Measurements from ENCODE around the gene OLA1.

OLA1 gene

DNA sequence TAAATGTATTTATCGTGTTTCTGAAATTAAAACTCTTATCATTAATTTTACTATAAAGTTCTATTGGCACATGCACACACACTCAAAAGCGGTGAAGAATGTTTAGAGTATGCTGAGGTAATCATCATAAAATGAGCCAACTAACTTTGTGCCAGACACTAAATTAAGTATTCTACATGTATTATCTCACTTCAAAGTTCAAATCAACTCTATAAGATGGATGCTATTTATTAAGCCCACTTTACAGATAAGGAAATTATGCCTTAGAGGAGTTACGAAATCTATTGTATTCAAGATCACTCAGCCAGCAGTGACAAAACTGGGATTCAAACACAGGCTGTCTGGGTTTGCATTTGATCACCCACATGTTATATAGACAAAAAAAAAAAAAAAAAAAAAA lies 24.9 kb downstream of the OLA1 start:
- no peaks in the 10 kb centered on the region for H3K27me3 ChIP-seq (ENCODE audit: insufficient read depth, low read depth, severe bottlenecking)
- no peak overlapping the region for H3K27ac ChIP-seq
- no peak for DNase-seq
- H3K36me3 ChIP-seq: peaks cover 60% of the 10 kb centered on the region
- H3K4me3 ChIP-seq (ENCODE audit: low read depth, low read length): no peak overlapping the region
- TF ChIP-seq, protein P1, sequence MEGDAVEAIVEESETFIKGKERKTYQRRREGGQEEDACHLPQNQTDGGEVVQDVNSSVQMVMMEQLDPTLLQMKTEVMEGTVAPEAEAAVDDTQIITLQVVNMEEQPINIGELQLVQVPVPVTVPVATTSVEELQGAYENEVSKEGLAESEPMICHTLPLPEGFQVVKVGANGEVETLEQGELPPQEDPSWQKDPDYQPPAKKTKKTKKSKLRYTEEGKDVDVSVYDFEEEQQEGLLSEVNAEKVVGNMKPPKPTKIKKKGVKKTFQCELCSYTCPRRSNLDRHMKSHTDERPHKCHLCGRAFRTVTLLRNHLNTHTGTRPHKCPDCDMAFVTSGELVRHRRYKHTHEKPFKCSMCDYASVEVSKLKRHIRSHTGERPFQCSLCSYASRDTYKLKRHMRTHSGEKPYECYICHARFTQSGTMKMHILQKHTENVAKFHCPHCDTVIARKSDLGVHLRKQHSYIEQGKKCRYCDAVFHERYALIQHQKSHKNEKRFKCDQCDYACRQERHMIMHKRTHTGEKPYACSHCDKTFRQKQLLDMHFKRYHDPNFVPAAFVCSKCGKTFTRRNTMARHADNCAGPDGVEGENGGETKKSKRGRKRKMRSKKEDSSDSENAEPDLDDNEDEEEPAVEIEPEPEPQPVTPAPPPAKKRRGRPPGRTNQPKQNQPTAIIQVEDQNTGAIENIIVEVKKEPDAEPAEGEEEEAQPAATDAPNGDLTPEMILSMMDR (IDR thresholded peaks at IDR 0.05; ENCODE audit: low read depth, low read length): no peak
- no peaks in the 10 kb centered on the region for H3K9me3 ChIP-seq (ENCODE audit: severe bottlenecking)

DNA sequence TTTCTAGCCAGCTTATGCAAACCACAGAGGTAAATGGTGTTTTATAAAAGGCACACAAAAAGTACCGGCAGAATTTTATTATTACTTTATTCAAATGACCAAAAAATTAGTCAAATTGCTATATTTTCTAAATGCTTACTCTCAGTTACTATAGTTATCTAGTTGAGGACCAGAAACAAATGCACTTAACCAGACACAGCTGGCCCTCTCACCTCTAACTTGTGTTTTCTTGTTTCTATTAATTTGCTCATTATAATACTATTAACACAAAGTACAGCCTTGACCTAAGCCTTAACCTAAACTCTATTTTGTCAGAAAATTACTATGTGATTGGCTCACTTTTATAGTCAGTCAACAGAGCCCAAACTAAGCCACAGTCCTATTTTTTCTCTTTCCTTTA lies 26.2 kb downstream of the OLA1 start:
- Histone ChIP-seq H3K4me3 (ENCODE audit: low read depth, low read length) (no peak overlapping the region), H3K36me3 (peaks cover 51% of the 10 kb centered on the region), H3K9me3 (ENCODE audit: severe bottlenecking) (no peaks in the 10 kb centered on the region), H3K27ac (no peak overlapping the region), H3K27me3 (ENCODE audit: insufficient read depth, low read depth, severe bottlenecking) (no peaks in the 10 kb centered on the region)
- TF ChIP-seq, protein P1 (IDR thresholded peaks at IDR 0.05; ENCODE audit: low read depth, low read length): no peak
- DNase-seq: no peak

DNA sequence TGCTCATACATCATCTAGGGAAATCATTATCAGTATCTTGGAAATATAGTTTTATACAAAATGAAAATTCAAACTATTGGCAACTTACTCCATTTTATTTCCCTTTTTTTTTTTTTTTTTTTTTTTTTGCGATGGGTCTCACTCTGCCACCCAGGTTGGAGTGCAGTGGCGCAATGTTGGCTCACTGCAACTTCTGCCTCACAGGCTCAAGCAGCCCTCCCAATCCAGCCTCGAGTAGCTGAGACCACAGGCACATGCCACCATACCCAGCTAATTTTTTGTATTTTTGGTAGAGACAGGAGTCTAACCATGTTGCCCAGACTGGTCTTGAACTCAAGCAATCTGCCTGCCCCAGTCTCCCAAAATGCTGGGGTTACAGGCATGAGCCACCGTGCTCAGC lies 29.0 kb downstream of the OLA1 start:
- H3K9me3 ChIP-seq (ENCODE audit: severe bottlenecking): no peaks in the 10 kb centered on the region

DNA sequence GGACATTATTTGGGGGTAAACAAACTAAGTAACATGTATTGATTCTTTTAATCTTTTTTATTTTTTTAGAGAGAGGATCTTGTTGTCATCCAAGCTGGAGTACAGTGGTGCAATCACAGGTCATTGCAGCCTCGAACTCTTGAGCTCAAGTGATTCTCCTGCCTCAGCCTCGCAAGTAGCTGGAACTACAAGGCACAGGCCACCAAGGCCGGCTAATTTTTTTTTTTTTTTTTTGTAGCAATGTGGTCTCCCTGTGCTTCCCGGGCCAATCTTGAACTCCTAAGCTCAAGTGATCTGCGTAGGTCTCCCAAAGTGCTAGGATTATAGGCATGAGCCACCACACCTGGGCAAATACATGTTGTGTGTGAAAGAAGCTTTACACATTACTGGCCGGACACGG lies 29.6 kb downstream of the OLA1 start:
- H3K9me3 ChIP-seq (ENCODE audit: severe bottlenecking): no peaks in the 10 kb centered on the region
- H3K27me3 ChIP-seq (ENCODE audit: insufficient read depth, low read depth, severe bottlenecking): no peaks in the 10 kb centered on the region
- H3K36me3 ChIP-seq: peaks cover 30% of the 10 kb centered on the region
- DNase-seq: peak; percentile 40
- H3K4me3 ChIP-seq (ENCODE audit: low read depth, low read length): no peak overlapping the region
- H3K27ac ChIP-seq: no peak overlapping the region
- TF ChIP-seq, protein P1 (IDR thresholded peaks at IDR 0.05; ENCODE audit: low read depth, low read length): no peak

More for the DNA sequence above, 29.0 kb downstream of the OLA1 start:
- H3K36me3 ChIP-seq: peaks cover 35% of the 10 kb centered on the region
- H3K27me3 ChIP-seq (ENCODE audit: insufficient read depth, low read depth, severe bottlenecking): no peaks in the 10 kb centered on the region
- H3K27ac ChIP-seq: no peak overlapping the region
- H3K4me3 ChIP-seq (ENCODE audit: low read depth, low read length): no peak overlapping the region
- DNase-seq: no peak
- TF ChIP-seq, protein P1 (IDR thresholded peaks at IDR 0.05; ENCODE audit: low read depth, low read length): no peak

DNA sequence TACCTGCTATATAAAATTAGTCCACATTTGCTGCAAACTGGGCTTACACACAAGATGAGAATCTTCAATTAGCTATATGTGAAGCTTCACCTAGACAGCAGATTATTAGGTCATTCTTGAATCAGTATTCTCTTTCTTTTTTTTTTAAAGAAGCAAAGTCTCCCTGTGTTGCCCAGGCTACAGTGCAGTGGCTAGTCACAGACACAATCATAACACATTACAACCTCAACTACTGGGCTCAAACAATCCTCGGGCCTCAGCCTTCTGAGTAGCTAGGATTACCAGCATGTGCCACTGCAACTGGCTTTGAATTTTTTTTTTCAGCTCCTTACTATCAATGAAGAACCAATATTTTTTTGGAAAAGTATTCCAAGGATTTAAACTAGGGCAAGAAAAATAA lies 30.5 kb downstream of the OLA1 start:
- H3K27me3 ChIP-seq (ENCODE audit: insufficient read depth, low read depth, severe bottlenecking): no peaks in the 10 kb centered on the region
- TF ChIP-seq, protein P1 (IDR thresholded peaks at IDR 0.05; ENCODE audit: low read depth, low read length): no peak
- H3K9me3 ChIP-seq (ENCODE audit: severe bottlenecking): no peaks in the 10 kb centered on the region
- peak overlapping the region; percentile 49 for H3K27ac ChIP-seq
- DNase-seq: peak; percentile 27
- H3K36me3 ChIP-seq: peaks cover 25% of the 10 kb centered on the region
- H3K4me3 ChIP-seq (ENCODE audit: low read depth, low read length): no peak overlapping the region

DNA sequence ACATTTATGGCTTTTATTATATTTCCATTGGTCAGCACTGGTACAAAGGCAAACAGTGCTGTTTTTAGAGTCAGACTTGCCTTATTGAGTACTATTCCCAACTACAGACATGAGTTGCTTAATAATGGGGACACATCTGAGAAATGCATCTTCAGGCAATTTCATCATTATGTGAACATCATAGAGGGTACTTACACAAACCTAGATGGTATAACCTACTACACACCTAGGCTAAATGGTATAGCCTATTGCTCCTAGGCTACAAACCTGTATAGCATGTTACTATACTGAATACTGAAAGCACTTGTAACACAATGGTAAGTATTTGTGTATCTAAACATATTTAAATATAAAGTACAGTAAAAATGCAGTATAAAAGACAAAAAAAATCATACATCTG lies 36.4 kb downstream of the OLA1 start:
- Histone ChIP-seq H3K4me3 (ENCODE audit: low read depth, low read length) (no peak overlapping the region), H3K27ac (no peak overlapping the region), H3K9me3 (ENCODE audit: severe bottlenecking) (no peaks in the 10 kb centered on the region), H3K36me3 (peaks cover 5% of the 10 kb centered on the region), H3K27me3 (ENCODE audit: insufficient read depth, low read depth, severe bottlenecking) (no peaks in the 10 kb centered on the region)
- no peak for DNase-seq
- TF ChIP-seq, protein P1 (IDR thresholded peaks at IDR 0.05; ENCODE audit: low read depth, low read length): no peak

All from WERI-Rb-1 (cell line).